H1 (cell line): Measurements from ENCODE around the gene LRP8. TPM values are rescaled to one million over a fixed set of nuclear protein-coding genes. Genes with fewer than 3 reads are reported as not detected.

ENCODE experiments used
- CTCF ChIA-PET: fragments of 300-600 bp; sonication (Branson Sonifier 250); formaldehyde crosslinking; loops from one replicate; lab custom pipeline; 2021; ENCODE audit not compliant: partially characterized antibody; lab: Charles Lee
- POLR2A ChIA-PET: fragments of 300-600 bp; sonication (Branson Sonifier 250); formaldehyde crosslinking; loops from one replicate; lab custom pipeline; 2021; ENCODE audit warnings: inconsistent platforms; ENCODE audit not compliant: partially characterized antibody; lab: Charles Lee
- DNase-seq, 2 experiments: peaks; one replicate each; pipeline versions ENCODE4 v3.0.0 to v3.0.0-alpha.2; 2010 to 2022; ENCODE audit warnings: low spot score in 2 of 2, low read depth in 1 of 2, mixed read lengths in 1 of 2
- FAIRE-seq: peaks from 2 replicates; lab custom pipeline; 2011; peaks lifted over from hg19 to GRCh38; lab: Jason Lieb, UNC
- H2AFZ ChIP-seq: 2 replicates; pipeline ENCODE4 v1.8.1; 2012; ENCODE audit warnings: low read length, inconsistent platforms
- H2AK5ac ChIP-seq: 2 replicates; pipeline ENCODE4 v1.6.1; 2013; ENCODE audit warnings: low read depth, low read length
- H2BK120ac ChIP-seq: replicated peaks from 2 replicates; pipeline ENCODE3; 2013; ENCODE audit warnings: low read depth, low read length, inconsistent platforms
- H2BK12ac ChIP-seq: 2 replicates; pipeline ENCODE4 v1.6.1; 2013; ENCODE audit warnings: low read depth, low read length
- H2BK15ac ChIP-seq: 2 replicates; pipeline ENCODE4 v1.6.1; 2013; ENCODE audit warnings: low read length
- H2BK20ac ChIP-seq: 2 replicates; pipeline ENCODE4 v1.6.1; 2013; ENCODE audit warnings: low read length
- H2BK5ac ChIP-seq: 2 replicates; pipeline ENCODE4 v1.6.1; 2013; ENCODE audit warnings: low read depth, low read length
- H3K14ac ChIP-seq: 2 replicates; pipeline ENCODE4 v1.6.1; 2013; ENCODE audit warnings: inconsistent platforms; ENCODE audit not compliant: insufficient read length
- H3K18ac ChIP-seq: 2 replicates; pipeline ENCODE4 v1.6.1; 2013; ENCODE audit warnings: low read length; ENCODE audit errors: extremely low read depth
- H3K23ac ChIP-seq: 2 replicates; pipeline ENCODE4 v1.6.1; 2013; ENCODE audit warnings: inconsistent platforms; ENCODE audit not compliant: insufficient read length
- H3K23me2 ChIP-seq: 2 replicates; pipeline ENCODE4 v1.6.1; 2013; ENCODE audit warnings: low read depth, low read length
- H3K27ac ChIP-seq: 2 replicates; pipeline ENCODE4 v1.6.1; 2011; ENCODE audit warnings: low read depth, low read length, inconsistent platforms
- H3K27me3 ChIP-seq, 4 experiments: replicated peaks in 1 of 4; 1 replicate in 1 of 4; 2 replicates in 3 of 4; pipeline versions ENCODE4 v1.6.1 to v1.8.1; 2011 to 2013; ENCODE audit warnings: low read length in 3 of 4, mild to moderate bottlenecking in 3 of 4, inconsistent platforms in 2 of 4, mixed read lengths in 2 of 4, moderate library complexity in 1 of 4; ENCODE audit not compliant: control insufficient read depth in 3 of 4, insufficient read depth in 3 of 4; ENCODE audit errors: extremely low read depth in 1 of 4
- H3K36me3 ChIP-seq, 4 experiments: 2 replicates each; pipeline versions ENCODE4 v1.6.1 to v1.8.1; 2011 to 2013; ENCODE audit warnings: mild to moderate bottlenecking in 4 of 4, low read length in 3 of 4, moderate library complexity in 2 of 4, control low read depth in 1 of 4, inconsistent platforms in 1 of 4; ENCODE audit not compliant: insufficient read depth in 4 of 4, control insufficient read depth in 2 of 4
- H3K4ac ChIP-seq: replicated peaks from 2 replicates; pipeline ENCODE3; 2013; ENCODE audit warnings: low read length, low read depth, mixed read lengths, inconsistent platforms; ENCODE audit not compliant: insufficient read length
- H3K4me1 ChIP-seq, 4 experiments: replicated peaks in 1 of 4; 1 replicate in 1 of 4; 2 replicates in 3 of 4; pipeline versions ENCODE4 v1.6.1 to v1.8.1; 2011 to 2013; ENCODE audit warnings: low read length in 3 of 4, inconsistent platforms in 2 of 4, mixed read lengths in 1 of 4; ENCODE audit not compliant: insufficient read depth in 4 of 4, control insufficient read depth in 3 of 4
- H3K4me2 ChIP-seq, 2 experiments: 2 replicates each; pipeline versions ENCODE4 v1.6.1 to v1.8.1; 2011 to 2013; ENCODE audit warnings: low read depth in 2 of 2, low read length in 2 of 2, control low read depth in 1 of 2, inconsistent platforms in 1 of 2, mild to moderate bottlenecking in 1 of 2; ENCODE audit not compliant: insufficient read depth in 1 of 2
- H3K4me3 ChIP-seq, 4 experiments: fragments of 200-600, 300-600 bp in 1 of 4; sonication (generic), shearing (Covaris generic), sonication (Bioruptor Twin) in 1 of 4; 2 replicates each; pipeline versions ENCODE4 v1.5.1 to v1.8.1; 2011 to 2016; ENCODE audit warnings: low read length in 4 of 4, low read depth in 3 of 4, control low read depth in 2 of 4, inconsistent platforms in 2 of 4, mild to moderate bottlenecking in 2 of 4, mixed read lengths in 1 of 4, moderate library complexity in 1 of 4; ENCODE audit not compliant: insufficient read depth in 2 of 4; ENCODE audit errors: extremely low read depth in 1 of 4
- H3K56ac ChIP-seq: replicated peaks from 2 replicates; pipeline ENCODE3; 2013; ENCODE audit warnings: low read depth, mild to moderate bottlenecking, mixed read lengths, low read length, inconsistent platforms; ENCODE audit not compliant: insufficient read length
- H3K79me1 ChIP-seq: 2 replicates; pipeline ENCODE4 v1.6.1; 2013; ENCODE audit warnings: low read depth, low read length, control low read depth
- H3K79me2 ChIP-seq, 2 experiments: 2 replicates each; pipeline versions ENCODE4 v1.6.1 to v1.8.1; 2012 to 2013; ENCODE audit warnings: low read length in 2 of 2, mild to moderate bottlenecking in 2 of 2, inconsistent platforms in 1 of 2; ENCODE audit not compliant: insufficient read depth in 2 of 2, control insufficient read depth in 1 of 2
- H3K9ac ChIP-seq, 4 experiments: replicated peaks in 1 of 4; 1 replicate in 1 of 4; 2 replicates in 3 of 4; pipeline versions ENCODE4 v1.6.1 to v1.8.1; 2011 to 2013; ENCODE audit warnings: low read depth in 3 of 4, low read length in 3 of 4, control low read depth in 2 of 4, mild to moderate bottlenecking in 2 of 4, moderate library complexity in 2 of 4, inconsistent platforms in 1 of 4; ENCODE audit errors: extremely low read depth in 1 of 4
- H3K9me3 ChIP-seq, 2 experiments: 2 replicates each; pipeline versions ENCODE4 v1.6.1 to v1.8.1; 2012 to 2013; ENCODE audit warnings: mild to moderate bottlenecking in 2 of 2, moderate library complexity in 2 of 2, control low read depth in 1 of 2, inconsistent platforms in 1 of 2, low read depth in 1 of 2, low read length in 1 of 2, mixed read lengths in 1 of 2; ENCODE audit not compliant: insufficient read depth in 2 of 2
- H4K20me1 ChIP-seq, 2 experiments: replicated peaks in 1 of 2; 2 replicates each; pipeline versions ENCODE3 to v1.8.1; 2011 to 2013; ENCODE audit warnings: inconsistent platforms in 2 of 2, low read length in 2 of 2, mild to moderate bottlenecking in 1 of 2; ENCODE audit not compliant: insufficient read depth in 2 of 2, control insufficient read depth in 1 of 2
- H4K5ac ChIP-seq: 2 replicates; pipeline ENCODE4 v1.6.1; 2013; ENCODE audit warnings: low read length, low read depth, mixed read lengths, inconsistent platforms; ENCODE audit not compliant: insufficient read length
- H4K8ac ChIP-seq: 2 replicates; pipeline ENCODE4 v1.8.0; 2013; ENCODE audit warnings: mild to moderate bottlenecking, moderate library complexity, low read length, inconsistent platforms; ENCODE audit not compliant: insufficient read depth; ENCODE audit errors: extremely low read depth
- H4K91ac ChIP-seq: replicated peaks from 2 replicates; pipeline ENCODE3; 2013; ENCODE audit warnings: low read length, mixed read lengths, inconsistent platforms; ENCODE audit not compliant: insufficient read length
- GTF2F1 ChIP-seq: IDR thresholded peaks from 2 replicates; pipeline ENCODE4 v1.6.1; 2012; ENCODE audit warnings: low read depth, low read length, improper control_type of control experiment, borderline replicate concordance
- WGBS, 2 experiments: shearing (Covaris generic) in 1 of 2; methylation state at CpG; one replicate each; pipeline versions ENCODE4 v1.1.6 to v1.1.7; 2013 to 2015; ENCODE audit warnings: low lambda C conversion rate in 2 of 2, mixed read lengths in 2 of 2, inconsistent platforms in 1 of 2, low coverage in 1 of 2, missing lambda C conversion rate in 1 of 2; ENCODE audit not compliant: insufficient replicate concordance in 2 of 2, insufficient coverage in 1 of 2, insufficient read length in 1 of 2; ENCODE audit errors: extremely low coverage in 1 of 2, missing lambda C conversion rate in 1 of 2; 5-methylcytosine and 5-hydroxymethylcytosine counted together
- polyA plus RNA-seq, 7 experiments: library from polyadenylated mRNA; depleted of rRNA in 3 of 7; stranded (reverse) in 5 of 7; unstranded in 2 of 7; fragments of >200 nt in 5 of 7; fragments of 200-250 nt in 2 of 7; gene quantifications; 1 replicate in 5 of 7; 2 replicates in 1 of 7; 4 replicates in 1 of 7; pipeline versions ENCODE4 v1.2.1 to v1.2.3, GENCODE V29; 2011 to 2013; ENCODE audit warnings: missing spikeins in 2 of 7, mixed read lengths in 2 of 7
- total RNA-seq: library from RNA; stranded (reverse); fragmentation: NEBNext Ultra II Directional; extraction: Animal tissue kit (Norgen Biotek cat#: 25700); gene quantifications from 2 replicates; pipeline ENCODE4 v1.2.1, GENCODE V29; 2021

LRP8 gene
- total and polyA plus RNA-seq, 2 of the 8 experiments (the other 6 are each of a cell fraction or from before 2014, with no cell fraction given) = 63.2 to 66.4 TPM

DNA sequence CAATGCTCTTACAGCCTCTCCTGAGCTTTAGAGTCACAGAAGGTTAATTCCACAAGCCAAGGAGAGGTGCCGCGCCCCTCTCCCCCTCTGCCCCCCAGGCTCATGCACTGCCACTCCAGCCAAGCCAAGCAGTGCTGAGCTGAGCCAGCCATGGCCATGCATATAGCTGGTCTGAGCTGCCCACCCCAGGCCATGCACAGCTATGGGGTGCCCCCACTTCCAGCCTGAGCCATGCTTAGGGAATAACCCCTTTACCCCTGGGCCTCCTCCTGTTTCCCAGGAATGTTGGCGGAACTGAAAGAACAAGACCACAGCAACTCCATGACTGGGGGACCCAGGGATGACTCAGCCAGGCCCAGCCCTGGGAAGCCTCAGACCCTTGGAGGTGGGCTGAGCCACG is 55.5 kb downstream of the LRP8 start:
- no peak for TF ChIP-seq GTF2F1
- Histone ChIP-seq H2AK5ac (no peak overlapping the region), H2AFZ (no peak overlapping the region), H3K4ac (no peak overlapping the region), H3K9ac (no peak overlapping the region), H3K9me3 (no peaks in the 10 kb centered on the region), H2BK15ac (no peak overlapping the region), H3K18ac (no peak overlapping the region), H4K5ac (no peak overlapping the region), H3K27ac (no peak overlapping the region), H3K4me2 (no peak overlapping the region), H2BK120ac (no peak overlapping the region), H2BK5ac (no peak overlapping the region), H3K4me1 (no peaks in the 10 kb centered on the region), H4K20me1 (peaks cover under 1 to 8% of the 10 kb centered on the region in 2 experiments), H3K23me2 (no peaks in the 10 kb centered on the region), H3K23ac (no peak overlapping the region), H4K8ac (no peak overlapping the region), H3K27me3 (no peaks in the 10 kb centered on the region), H3K79me2 (no peaks in the 10 kb centered on the region), H4K91ac (no peak overlapping the region), H3K56ac (no peak overlapping the region), H3K14ac (no peak overlapping the region), H3K79me1 (0 out of 2 replicates have a peak, but pooled peaks cover 3% of the 10 kb centered on the region), H2BK20ac (no peak overlapping the region), H3K4me3 (no peak overlapping the region), H2BK12ac (no peak overlapping the region), H3K36me3 (peaks cover 10 to 61% (median 48%) of the 10 kb centered on the region in 4 experiments; a peak in 7 of 8 replicates)
- ChIA-PET CTCF (interaction anchor here (0.9 to 4.7 kb wide), 2 partner anchors 16 to 120 kb away, joined by 4 to 15 read pairs; no protein-coding TSS in a partner anchor), POLR2A (no interaction called here)
- DNase-seq (no peak), FAIRE-seq (no peak)
- 88% methylated on average over 4 of the region's 4 CpGs; no CpG with 5 or more reads in 1 of the 2 experiments for WGBS, 2 experiments
